GM06990 (cell line): ENCODE results near the gene XYLT1.

Experiments
- DNase-seq: peaks from one replicate; pipeline ENCODE4 v3.0.0-alpha.2; 2011; ENCODE audit not compliant: insufficient read length; ENCODE audit errors: extremely low read depth
- H3K27me3 ChIP-seq: replicated peaks from 2 replicates; pipeline ENCODE4 v1.6.0; 2011; ENCODE audit warnings: low read length; ENCODE audit not compliant: control insufficient read depth, insufficient read depth
- H3K36me3 ChIP-seq: 2 replicates; pipeline ENCODE4 v1.5.1; 2011; ENCODE audit warnings: low read length; ENCODE audit not compliant: control insufficient read depth, insufficient read depth
- H3K4me3 ChIP-seq: replicated peaks from 2 replicates; pipeline ENCODE4 v1.5.1; 2011; ENCODE audit warnings: low read depth, mild to moderate bottlenecking, control low read depth, low read length
- TF ChIP-seq, protein P1 (sequence below): IDR thresholded peaks from 2 replicates; pipeline ENCODE4 v1.5.1; 2011; ENCODE audit warnings: low read length, control low read depth, mild to moderate bottlenecking, inconsistent platforms; ENCODE audit not compliant: insufficient read depth, poor library complexity, severe bottlenecking

The XYLT1 gene

DNA sequence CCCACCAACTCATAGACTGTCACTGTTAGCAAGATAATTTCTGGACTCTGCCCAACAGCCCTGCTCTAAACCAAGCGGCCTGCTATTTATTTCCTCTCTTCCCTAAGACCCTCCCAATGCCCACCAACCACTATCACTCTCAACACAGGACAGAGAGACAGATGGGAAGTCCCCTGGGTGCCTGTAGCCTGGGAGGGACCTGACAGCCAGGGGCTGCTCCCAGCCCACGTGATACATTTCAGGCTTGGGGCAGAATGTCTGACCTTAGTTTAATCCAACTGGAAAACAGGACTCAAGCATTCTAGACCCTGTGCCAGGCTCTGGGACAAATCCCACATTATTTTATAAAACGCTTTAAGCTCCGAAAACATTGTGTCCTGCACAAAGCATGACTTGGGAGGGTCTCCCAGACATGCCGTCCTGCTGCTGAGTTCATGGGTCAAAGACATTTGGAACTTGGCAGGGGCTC lies 23.6 kb downstream of the XYLT1 start:
- no peak for DNase-seq
- no peak overlapping the region for H3K4me3 ChIP-seq
- H3K27me3 ChIP-seq = no peaks in the 10 kb centered on the region
- no peaks in the 10 kb centered on the region for H3K36me3 ChIP-seq
- TF ChIP-seq, protein P1, sequence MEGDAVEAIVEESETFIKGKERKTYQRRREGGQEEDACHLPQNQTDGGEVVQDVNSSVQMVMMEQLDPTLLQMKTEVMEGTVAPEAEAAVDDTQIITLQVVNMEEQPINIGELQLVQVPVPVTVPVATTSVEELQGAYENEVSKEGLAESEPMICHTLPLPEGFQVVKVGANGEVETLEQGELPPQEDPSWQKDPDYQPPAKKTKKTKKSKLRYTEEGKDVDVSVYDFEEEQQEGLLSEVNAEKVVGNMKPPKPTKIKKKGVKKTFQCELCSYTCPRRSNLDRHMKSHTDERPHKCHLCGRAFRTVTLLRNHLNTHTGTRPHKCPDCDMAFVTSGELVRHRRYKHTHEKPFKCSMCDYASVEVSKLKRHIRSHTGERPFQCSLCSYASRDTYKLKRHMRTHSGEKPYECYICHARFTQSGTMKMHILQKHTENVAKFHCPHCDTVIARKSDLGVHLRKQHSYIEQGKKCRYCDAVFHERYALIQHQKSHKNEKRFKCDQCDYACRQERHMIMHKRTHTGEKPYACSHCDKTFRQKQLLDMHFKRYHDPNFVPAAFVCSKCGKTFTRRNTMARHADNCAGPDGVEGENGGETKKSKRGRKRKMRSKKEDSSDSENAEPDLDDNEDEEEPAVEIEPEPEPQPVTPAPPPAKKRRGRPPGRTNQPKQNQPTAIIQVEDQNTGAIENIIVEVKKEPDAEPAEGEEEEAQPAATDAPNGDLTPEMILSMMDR = no peak

DNA sequence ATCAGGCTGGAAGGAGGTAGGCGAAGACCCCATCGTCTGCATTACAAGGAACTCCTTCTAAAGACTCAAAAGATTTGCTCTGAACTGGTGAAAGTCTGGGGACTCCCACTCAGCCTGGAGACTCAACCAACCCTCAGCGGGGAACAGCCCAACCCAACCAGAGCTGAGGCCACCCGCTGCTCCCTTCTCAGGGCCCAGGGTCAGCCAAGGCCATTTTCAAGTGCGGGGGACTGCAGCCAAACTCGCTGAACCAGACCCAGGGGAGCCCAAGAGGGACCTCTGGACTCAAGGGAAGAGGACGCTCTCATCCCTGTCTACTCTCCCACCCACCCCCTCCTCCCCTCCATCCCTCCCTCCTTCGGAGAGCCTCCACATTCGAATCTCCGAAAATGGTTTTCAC lies 24.1 kb downstream of the XYLT1 start:
- Histone ChIP-seq H3K36me3 (no peaks in the 10 kb centered on the region), H3K27me3 (no peaks in the 10 kb centered on the region), H3K4me3 (no peak overlapping the region)
- DNase-seq = no peak
- TF ChIP-seq, protein P1 = no peak

DNA sequence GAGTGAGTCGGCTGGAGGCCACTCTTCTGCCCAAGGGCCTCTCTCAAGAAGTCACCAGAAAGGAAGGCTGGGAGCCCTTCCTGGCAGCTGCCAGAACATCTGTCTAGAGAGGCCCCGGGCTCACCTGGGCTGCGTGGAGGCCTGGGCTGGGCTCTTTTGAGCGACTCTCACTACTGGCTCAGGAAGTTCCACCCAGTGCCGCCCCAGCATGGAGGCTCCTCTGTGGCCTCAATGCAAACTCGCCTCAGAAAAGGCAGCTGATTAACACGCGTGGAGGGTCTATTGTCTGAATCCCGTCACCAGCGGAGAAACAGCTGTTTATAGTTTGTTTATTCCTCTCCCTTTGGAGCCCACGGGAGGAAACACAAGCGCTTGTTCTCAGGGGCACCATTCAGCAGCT lies 25.3 kb downstream of the XYLT1 start:
- no peaks in the 10 kb centered on the region for H3K27me3 ChIP-seq
- TF ChIP-seq, protein P1 = no peak
- no peaks in the 10 kb centered on the region for H3K36me3 ChIP-seq
- DNase-seq = no peak
- H3K4me3 ChIP-seq = no peak overlapping the region

DNA sequence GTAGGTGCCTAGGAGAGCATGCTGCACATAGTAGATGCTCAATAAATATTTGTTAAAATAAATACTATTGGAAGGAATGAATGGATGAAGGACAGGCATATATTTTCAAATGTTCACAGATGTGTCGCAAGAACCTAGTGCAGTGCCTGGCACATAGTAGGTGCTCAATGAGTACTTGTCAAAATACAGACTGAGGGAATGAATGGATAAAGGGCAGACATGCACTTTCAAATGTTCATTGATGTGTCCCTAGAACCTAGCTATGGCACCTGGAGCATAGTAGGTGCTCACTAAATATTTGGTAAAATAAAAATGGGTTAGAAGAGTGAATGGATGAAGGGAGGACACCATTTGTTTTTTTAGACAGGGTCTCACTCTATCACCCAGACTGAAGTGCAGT lies 26.1 kb downstream of the XYLT1 start:
- DNase-seq = no peak
- Histone ChIP-seq H3K27me3 (no peaks in the 10 kb centered on the region), H3K4me3 (no peak overlapping the region), H3K36me3 (no peaks in the 10 kb centered on the region)
- TF ChIP-seq, protein P1 = no peak

DNA sequence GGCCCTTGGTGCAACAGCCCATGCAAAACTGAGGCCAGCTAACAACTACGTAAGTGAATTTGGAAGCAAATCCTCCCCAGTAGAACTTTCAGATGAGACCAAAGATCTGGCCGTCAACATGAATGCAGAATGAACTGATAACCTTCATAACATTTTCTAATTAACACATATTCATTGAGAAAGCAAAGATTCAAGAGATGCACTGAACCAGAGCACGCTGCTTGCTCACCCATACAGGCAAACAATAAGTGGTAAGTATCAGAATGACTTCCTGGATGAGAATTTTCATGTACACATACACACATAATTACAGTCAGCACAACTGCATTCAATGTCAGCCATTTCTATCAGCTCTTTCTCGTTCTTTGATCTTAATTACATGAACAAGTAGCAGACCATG lies 30.6 kb downstream of the XYLT1 start:
- Histone ChIP-seq H3K36me3 (no peaks in the 10 kb centered on the region), H3K4me3 (no peak overlapping the region), H3K27me3 (no peaks in the 10 kb centered on the region)
- TF ChIP-seq, protein P1 = no peak
- peak; percentile 64 for DNase-seq

DNA sequence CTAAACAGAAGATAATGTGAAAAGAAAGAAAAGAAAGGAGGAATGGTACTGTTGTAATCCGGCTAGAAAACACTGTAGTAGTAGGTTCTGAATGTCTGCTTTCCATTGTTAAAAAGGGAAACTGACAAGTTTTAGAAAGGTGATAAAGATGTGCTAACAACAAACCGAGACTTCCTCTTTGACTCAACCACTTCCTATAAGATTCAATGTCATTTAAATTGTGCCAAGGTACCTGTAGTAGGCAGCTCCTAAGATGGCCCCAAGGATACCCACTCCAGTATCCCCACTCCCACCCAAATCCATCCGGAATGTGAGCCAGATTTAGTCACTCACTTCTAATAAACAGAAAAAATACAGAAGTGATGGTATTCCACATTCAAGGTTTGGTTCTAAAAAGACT lies 31.2 kb downstream of the XYLT1 start:
- Histone ChIP-seq H3K4me3 (no peak overlapping the region), H3K36me3 (no peaks in the 10 kb centered on the region), H3K27me3 (no peaks in the 10 kb centered on the region)
- TF ChIP-seq, protein P1 = no peak
- no peak for DNase-seq
